Activated CD4-positive, alpha-beta T cell treated with anti-CD3 and anti-CD28 coated beads for 1 hour (primary cell): Measurements from ENCODE around the gene BLZF1.
"Not testable (repeated sequence)": the region's sequence is repeated elsewhere in the genome, so short reads cannot be mapped to it uniquely, and the experiment has no call there.

Experiments
- DNase-seq: peaks from one replicate; pipeline ENCODE4 v3.0.0-alpha.2; 2020

BLZF1 gene, protein sequence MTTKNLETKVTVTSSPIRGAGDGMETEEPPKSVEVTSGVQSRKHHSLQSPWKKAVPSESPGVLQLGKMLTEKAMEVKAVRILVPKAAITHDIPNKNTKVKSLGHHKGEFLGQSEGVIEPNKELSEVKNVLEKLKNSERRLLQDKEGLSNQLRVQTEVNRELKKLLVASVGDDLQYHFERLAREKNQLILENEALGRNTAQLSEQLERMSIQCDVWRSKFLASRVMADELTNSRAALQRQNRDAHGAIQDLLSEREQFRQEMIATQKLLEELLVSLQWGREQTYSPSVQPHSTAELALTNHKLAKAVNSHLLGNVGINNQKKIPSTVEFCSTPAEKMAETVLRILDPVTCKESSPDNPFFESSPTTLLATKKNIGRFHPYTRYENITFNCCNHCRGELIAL

GRCh38 chr1:169367686-169368405 is at the start of gene BLZF1, which contains the start of gene NME7:
Gene BLZF1, plus strand, starts transcription at chr1:169368195. Its CDS starts 1,328 bp downstream, at chr1:169369523.
Gene NME7, minus strand, starts transcription at chr1:169367797. Its CDS starts 87 bp downstream, at chr1:169367710.
- DNase-seq: peak; percentile 97

DNA sequence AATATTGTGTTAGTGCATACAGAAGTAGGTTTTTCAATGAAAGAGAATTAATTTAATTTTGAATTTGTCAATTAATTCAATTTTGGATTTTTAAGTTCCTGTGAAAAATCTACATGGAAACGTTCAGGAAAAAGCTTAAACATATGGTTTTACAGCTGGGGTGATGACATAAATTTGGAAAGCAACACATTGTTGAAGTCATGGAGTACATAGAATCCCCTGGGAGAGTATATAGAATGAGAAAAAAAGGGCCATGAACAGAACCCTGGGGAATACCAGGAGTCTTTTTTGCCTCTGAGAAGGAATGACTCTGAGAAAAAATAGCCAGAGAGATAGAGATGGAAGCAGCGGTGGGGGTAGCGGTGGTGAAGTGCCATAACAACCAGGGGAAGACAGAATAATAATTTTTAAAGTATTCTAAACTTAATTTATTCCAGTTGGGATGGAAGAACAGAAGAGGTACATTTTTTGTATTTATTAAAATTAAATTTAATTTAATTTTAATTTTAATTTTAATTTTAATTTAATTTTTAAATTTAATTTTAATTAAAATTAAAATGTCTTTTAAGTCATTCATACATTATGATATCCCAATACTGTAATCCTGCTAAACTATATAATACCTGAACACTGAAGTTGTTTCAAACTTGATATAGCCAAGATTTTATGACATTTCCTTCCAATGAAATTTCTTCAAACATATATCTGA is 49.3 kb upstream of the BLZF1 start:
- DNase-seq: no peak

DNA sequence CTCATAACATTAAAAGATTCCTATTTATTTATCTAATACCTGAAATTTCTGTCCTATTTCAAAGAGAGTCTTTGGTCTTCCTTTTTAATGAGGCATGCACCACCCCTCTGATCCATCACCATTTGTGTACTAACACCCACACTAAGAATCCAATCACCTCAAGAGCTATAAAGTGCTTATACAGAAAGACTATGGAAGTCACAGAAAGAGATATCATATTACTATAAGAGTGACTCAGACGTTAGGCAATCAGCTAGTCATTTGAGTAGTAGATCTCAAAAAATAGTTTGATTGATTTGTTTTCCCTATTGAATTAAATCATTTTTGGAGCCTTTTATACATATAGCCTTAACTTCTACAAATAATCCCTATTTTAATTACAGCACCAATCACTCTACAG is 46.5 kb upstream of the BLZF1 start:
- no peak for DNase-seq

GRCh38 chr1:169322138-169322537 is 45.9 kb upstream of the BLZF1 start:
- no peak for DNase-seq

- DNase-seq: no peak
Measured at GRCh38 chr1:169325117-169325516, 42.9 kb upstream of the BLZF1 start.

DNA sequence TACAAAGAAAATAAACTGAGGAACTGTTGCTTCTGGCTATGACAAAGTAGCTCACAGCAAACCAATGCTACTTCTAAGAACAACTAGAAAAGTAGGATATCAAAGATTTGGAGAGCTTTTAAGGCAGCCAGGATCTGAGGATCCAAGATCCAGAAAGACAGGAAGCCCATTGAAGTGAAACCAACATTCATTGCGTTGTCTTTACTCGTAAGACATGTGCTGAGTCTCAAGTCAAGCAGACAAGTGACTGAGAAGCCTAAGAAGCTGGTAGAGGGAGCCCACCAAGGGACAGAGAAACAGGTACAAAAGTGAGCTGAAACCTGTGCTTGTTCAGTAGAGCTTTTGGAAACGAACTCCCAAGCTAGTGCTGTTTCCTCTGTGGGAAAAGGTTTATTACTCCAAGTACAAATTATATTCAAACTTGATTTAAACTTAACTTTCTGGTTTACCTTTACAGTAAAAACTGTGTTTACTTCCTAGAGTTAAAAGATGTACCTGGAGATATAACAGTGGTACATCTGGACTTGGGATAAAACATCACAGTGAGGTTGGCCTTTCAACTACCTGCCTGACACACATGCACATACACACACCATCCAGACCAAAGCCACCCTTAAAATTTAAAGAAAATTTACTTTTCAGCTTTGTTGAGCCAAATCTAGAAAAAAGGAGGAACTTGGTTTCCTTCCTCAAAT is 41.6 kb upstream of the BLZF1 start:
- no peak for DNase-seq

- no peak for DNase-seq
Measured at GRCh38 chr1:169326956-169327268, 41.1 kb upstream of the BLZF1 start.

DNA sequence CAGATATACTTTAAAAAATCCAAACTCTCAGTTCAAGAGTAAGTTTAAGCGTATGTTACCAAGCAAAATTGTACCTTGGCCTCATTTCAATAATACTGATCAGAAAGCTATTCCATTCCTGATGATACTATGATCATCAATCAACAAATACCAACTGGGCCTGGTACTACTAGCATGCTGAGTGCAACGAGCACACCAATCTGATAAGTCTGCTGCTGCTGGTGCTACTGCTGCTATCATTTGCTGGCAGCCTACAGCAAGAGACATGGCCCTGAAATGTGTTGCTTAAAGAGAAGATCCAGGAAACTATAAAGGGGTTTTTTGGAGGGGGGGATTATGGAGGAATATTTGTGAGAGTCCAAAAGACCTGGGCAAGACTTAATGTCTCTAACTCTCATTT is 40.1 kb upstream of the BLZF1 start:
- no peak for DNase-seq

- DNase-seq: no peak
Measured at GRCh38 chr1:169329383-169329782, 38.6 kb upstream of the BLZF1 start.

DNA sequence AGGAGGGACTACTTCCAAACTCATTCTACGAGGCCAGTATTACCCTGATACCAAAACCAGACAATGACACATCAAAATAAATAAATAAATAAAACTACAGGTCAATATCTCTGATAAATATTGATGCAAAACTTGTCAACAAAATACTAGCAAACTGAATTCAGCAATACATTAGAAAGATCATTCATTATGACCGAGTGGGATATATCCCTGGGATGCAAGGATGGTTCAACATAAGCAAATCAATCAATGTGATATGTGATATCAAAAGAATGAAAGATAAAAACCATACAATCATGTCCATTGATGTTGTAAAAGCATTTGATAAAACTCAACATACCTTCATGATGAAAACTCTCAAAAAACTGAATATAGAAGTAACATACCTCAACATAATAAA is 37.1 kb upstream of the BLZF1 start:
- no peak for DNase-seq

GRCh38 chr1:169334727-169335126 is 33.3 kb upstream of the BLZF1 start:
- not testable (repeated sequence) for DNase-seq

- not testable (repeated sequence) for DNase-seq
Measured at GRCh38 chr1:169336947-169337715, 30.9 kb upstream of the BLZF1 start.

- DNase-seq: no peak
Measured at GRCh38 chr1:169338617-169339016, 29.4 kb upstream of the BLZF1 start.

GRCh38 chr1:169339773-169340172 is 28.2 kb upstream of the BLZF1 start:
- DNase-seq: no peak

DNA sequence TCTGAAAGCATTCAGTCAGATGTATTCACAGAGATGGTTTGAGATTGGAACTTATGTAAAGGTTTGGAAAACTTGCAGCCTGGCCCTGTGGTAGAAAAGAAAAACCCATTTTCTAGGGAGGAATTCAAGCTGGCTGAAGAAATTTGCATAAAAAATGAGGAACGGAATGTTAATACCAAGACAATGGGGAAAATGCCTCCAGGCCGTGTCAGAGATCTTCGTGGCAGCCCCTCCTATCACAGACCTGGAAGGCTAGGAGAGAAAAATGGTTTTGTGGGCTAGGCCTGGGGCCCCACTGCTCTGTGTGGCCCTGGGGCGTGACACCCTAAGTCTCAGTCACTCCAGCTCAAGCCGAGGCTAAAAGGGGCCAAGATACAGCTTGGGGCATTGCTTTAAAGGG is 27.1 kb upstream of the BLZF1 start:
- no peak for DNase-seq

DNA sequence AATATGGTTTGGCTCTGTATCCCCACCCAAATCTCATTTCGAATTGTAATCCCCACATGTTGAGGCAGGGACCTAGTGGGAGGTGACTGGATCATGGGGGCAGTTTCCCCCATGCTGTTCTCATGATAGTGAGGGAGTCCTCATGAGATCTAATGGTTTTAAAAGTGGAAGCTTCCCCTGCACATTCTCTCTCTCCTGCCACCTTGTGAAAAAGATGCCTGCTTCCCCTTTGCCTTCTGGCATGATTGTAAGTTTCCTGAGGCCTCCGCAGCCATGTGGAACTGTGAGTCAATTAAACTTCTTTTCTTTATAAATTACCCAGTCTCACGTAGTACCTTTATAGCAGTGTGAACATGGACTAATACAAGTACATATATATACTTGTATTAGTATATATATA is 25.9 kb upstream of the BLZF1 start:
- not testable (repeated sequence) for DNase-seq

DNA sequence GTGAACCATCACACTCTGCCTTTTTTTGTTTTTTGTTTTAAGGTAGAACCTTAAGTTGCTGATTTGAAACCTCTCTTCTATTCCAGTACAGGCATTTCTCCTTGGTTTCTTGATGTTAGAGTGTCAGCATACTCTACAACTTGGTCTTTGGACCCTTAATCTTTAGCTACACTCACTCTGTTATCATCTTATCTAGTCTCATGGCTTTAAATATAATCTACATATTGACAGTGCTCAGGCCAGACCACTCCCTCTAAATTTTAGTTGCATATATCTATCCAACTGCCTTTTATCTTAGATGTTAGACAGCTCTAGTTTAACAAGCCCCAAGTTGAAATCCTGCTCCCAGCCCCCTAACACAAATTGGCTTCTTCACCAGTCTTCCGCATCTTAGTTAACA is 22.5 kb upstream of the BLZF1 start:
- DNase-seq: no peak

DNA sequence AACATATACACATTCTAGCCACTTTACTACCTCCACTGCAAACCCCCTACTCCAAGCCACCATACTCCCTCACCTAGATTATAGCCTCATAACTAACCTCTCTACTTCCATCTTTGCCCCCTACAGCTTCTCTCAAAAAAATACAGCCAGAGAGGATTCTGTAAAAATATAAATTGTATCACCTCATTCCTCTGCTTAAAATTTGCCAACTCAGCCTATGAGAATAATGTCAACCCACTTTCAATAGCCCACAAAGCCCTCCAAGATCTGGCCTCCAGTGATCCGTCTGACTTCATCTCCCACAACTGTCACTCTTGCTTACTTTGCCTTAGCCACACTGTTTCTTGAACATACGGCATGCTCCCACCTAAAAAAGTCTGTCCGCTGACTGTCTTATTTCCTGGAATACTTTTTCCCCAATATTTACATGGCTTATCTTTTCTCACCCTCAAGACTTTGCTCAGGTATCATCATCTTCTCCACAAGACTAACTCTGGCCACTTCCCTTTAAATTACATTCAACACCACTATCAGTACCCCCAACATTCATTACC is 21.9 kb upstream of the BLZF1 start:
- DNase-seq: no peak

- DNase-seq: no peak
Measured at GRCh38 chr1:169347688-169348382, 20.2 kb upstream of the BLZF1 start.

DNA sequence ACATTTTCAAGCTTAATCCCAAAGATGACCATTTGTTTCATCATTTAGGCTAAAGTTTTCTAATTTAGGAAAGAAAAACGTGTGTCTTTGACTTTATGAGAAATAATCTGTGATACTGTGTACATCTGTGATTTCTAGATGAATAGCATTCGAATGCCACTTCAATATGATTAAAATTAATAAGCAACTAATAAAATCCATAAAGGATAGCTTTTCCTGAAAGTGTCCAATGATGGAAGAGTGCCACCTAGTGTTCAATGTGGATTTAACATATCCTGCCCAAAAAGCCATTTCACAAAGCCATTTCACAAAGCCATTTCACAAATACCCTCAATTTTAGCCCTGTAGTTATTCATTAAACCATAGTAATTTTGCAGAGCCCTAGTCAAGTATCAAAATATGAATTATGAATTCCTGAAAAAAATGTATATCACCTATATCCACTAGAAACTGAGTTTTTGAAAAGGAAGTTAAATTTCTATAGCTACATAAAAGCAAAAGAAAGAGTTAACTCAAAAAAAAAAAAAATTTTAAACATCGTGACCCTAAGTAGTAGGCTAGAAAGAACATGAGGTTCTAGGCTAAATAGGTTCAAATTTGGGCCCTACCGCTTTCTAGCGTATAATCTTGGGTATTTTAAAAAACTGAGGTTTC is 19.5 kb upstream of the BLZF1 start:
- DNase-seq: no peak

GRCh38 chr1:169360415-169360814 is 7.6 kb upstream of the BLZF1 start:
- no peak for DNase-seq
